ENCODE measurements around the gene GSTO1. TPM values are rescaled to one million over a fixed set of nuclear protein-coding genes. Genes with fewer than 3 reads are reported as not detected.

Gene GSTO1
- total and polyA plus RNA-seq, 2 experiments from 2014 or later = 143 to 387 TPM

GRCh38 chr10:104258209-104258608, 3.5 kb downstream of the GSTO1 start:
- Histone ChIP-seq H3K4me2 (ENCODE audit: unreplicated experiment) (no peak overlapping the region), H3K27ac (peak overlapping the region; percentile 96), H2AFZ (no peak overlapping the region), H3K36me3 (ENCODE audit: low read depth) (peaks cover 50% of the 10 kb centered on the region), H3K9me2 (ENCODE audit: insufficient read depth) (no peaks in the 10 kb centered on the region), H3K4me1 (ENCODE audit: insufficient read depth) (peaks cover 63% of the 10 kb centered on the region), H3K79me2 (ENCODE audit: insufficient read depth) (peaks cover 78% of the 10 kb centered on the region), H3K27me3 (replicated peaks; ENCODE audit: insufficient read depth) (no peaks in the 10 kb centered on the region), H3K9me3 (ENCODE audit: low read depth) (no peaks in the 10 kb centered on the region), H3F3A (ENCODE audit: insufficient read depth) (peaks cover 80% of the 10 kb centered on the region), H3K4me3 (peak overlapping the region; percentile 97; the same call in 1 of the 2 replicates), H4K20me1 (ENCODE audit: insufficient read depth) (no peaks in the 10 kb centered on the region; the same call in 1 of the 2 replicates), H3K9ac (no peak overlapping the region)
- in situ Hi-C loops (cut with MboI) = no loop called here
- 82 to 88% methylated on average over 3 of the region's 3 CpGs for WGBS, 2 experiments (ENCODE audit: low coverage in 1 of 2, low lambda C conversion rate in 2 of 2, missing lambda C conversion rate in 2 of 2)
- DNase-seq = no peak
- TF ChIP-seq EZH2phosphoT487 (IDR thresholded peaks at IDR 0.05; ENCODE audit: insufficient read depth, low read depth) = no peak
- TF ChIP-seq EZH2 (IDR thresholded peaks at IDR 0.05; ENCODE audit: insufficient read depth, poor library complexity, severe bottlenecking) = no peak

DNA sequence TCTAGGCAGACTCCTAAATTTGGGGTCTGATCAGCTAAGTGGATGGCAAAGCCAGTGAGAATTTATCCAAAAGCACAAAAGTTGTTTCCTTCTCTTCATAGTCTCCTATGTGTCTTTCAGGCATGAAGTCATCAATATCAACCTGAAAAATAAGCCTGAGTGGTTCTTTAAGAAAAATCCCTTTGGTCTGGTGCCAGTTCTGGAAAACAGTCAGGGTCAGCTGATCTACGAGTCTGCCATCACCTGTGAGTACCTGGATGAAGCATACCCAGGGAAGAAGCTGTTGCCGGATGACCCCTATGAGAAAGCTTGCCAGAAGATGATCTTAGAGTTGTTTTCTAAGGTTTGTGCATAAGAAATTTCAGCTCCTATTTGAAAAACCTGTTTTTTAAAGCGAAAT, 4.8 kb downstream of the GSTO1 start:
- H3K79me2 ChIP-seq (ENCODE audit: insufficient read depth) = peaks cover 86% of the 10 kb centered on the region
- H3K4me3 ChIP-seq = no peak overlapping the region
- peaks cover 87% of the 10 kb centered on the region for H3F3A ChIP-seq (ENCODE audit: insufficient read depth)
- peak overlapping the region; percentile 96 for H3K27ac ChIP-seq
- no peaks in the 10 kb centered on the region for H3K27me3 ChIP-seq (replicated peaks; ENCODE audit: insufficient read depth)
- H3K4me2 ChIP-seq (ENCODE audit: unreplicated experiment) = peak overlapping the region; percentile 47
- H4K20me1 ChIP-seq (ENCODE audit: insufficient read depth) = no peaks in the 10 kb centered on the region; the same call in 1 of the 2 replicates
- peaks cover 59% of the 10 kb centered on the region for H3K4me1 ChIP-seq (ENCODE audit: insufficient read depth)
- H3K36me3 ChIP-seq (ENCODE audit: low read depth) = peaks cover 62% of the 10 kb centered on the region
- H3K9me2 ChIP-seq (ENCODE audit: insufficient read depth) = no peaks in the 10 kb centered on the region
- no peak overlapping the region for H2AFZ ChIP-seq
- H3K9ac ChIP-seq = peak overlapping the region; percentile 40
- in situ Hi-C loops (cut with MboI) = no loop called here
- H3K9me3 ChIP-seq (ENCODE audit: low read depth) = no peaks in the 10 kb centered on the region
- WGBS, 2 experiments (ENCODE audit: low coverage in 1 of 2, low lambda C conversion rate in 2 of 2, missing lambda C conversion rate in 2 of 2) = 91 to 94% methylated on average over 3 of the region's 3 CpGs
- TF ChIP-seq EZH2phosphoT487 (IDR thresholded peaks at IDR 0.05; ENCODE audit: insufficient read depth, low read depth) = no peak
- no peak for TF ChIP-seq EZH2 (IDR thresholded peaks at IDR 0.05; ENCODE audit: insufficient read depth, poor library complexity, severe bottlenecking)
- no peak for DNase-seq

GRCh38 chr10:104259999-104260774, 5.5 kb downstream of the GSTO1 start:
- Histone ChIP-seq H2AFZ (no peak overlapping the region), H3K4me3 (peak overlapping the region; percentile 25; the same call in 1 of the 2 replicates), H3K9ac (peak overlapping the region; percentile 40), H3K79me2 (ENCODE audit: insufficient read depth) (peaks cover 85% of the 10 kb centered on the region), H3K4me1 (ENCODE audit: insufficient read depth) (peaks cover 59% of the 10 kb centered on the region), H3K27me3 (replicated peaks; ENCODE audit: insufficient read depth) (no peaks in the 10 kb centered on the region), H3K27ac (peak overlapping the region; percentile 96), H3F3A (ENCODE audit: insufficient read depth) (peaks cover 93% of the 10 kb centered on the region), H3K36me3 (ENCODE audit: low read depth) (peaks cover 69% of the 10 kb centered on the region), H3K4me2 (ENCODE audit: unreplicated experiment) (peak overlapping the region; percentile 47), H4K20me1 (ENCODE audit: insufficient read depth) (no peaks in the 10 kb centered on the region; the same call in 1 of the 2 replicates), H3K9me2 (ENCODE audit: insufficient read depth) (no peaks in the 10 kb centered on the region), H3K9me3 (ENCODE audit: low read depth) (no peaks in the 10 kb centered on the region)
- TF ChIP-seq EZH2 (IDR thresholded peaks at IDR 0.05; ENCODE audit: insufficient read depth, poor library complexity, severe bottlenecking) (no peak), EZH2phosphoT487 (IDR thresholded peaks at IDR 0.05; ENCODE audit: insufficient read depth, low read depth) (no peak)
- DNase-seq = peak; percentile 47
- WGBS, 2 experiments (ENCODE audit: low coverage in 1 of 2, low lambda C conversion rate in 2 of 2, missing lambda C conversion rate in 2 of 2) = 63 to 67% methylated on average over 6 of the region's 6 CpGs
- in situ Hi-C loops (cut with MboI) = no loop called here

GRCh38 chr10:104260775-104261115, 6.1 kb downstream of the GSTO1 start:
- DNase-seq = peak; percentile 87
- Histone ChIP-seq H3K27me3 (replicated peaks; ENCODE audit: insufficient read depth) (no peaks in the 10 kb centered on the region), H3K9me3 (ENCODE audit: low read depth) (no peaks in the 10 kb centered on the region), H3K79me2 (ENCODE audit: insufficient read depth) (peaks cover 84% of the 10 kb centered on the region), H3F3A (ENCODE audit: insufficient read depth) (peaks cover 93% of the 10 kb centered on the region), H4K20me1 (ENCODE audit: insufficient read depth) (no peaks in the 10 kb centered on the region; the same call in 1 of the 2 replicates), H3K9ac (peak overlapping the region; percentile 40), H2AFZ (no peak overlapping the region), H3K4me3 (peak overlapping the region; percentile 25; the same call in 1 of the 2 replicates), H3K4me2 (ENCODE audit: unreplicated experiment) (peak overlapping the region; percentile 47), H3K27ac (peak overlapping the region; percentile 96), H3K4me1 (ENCODE audit: insufficient read depth) (peaks cover 59% of the 10 kb centered on the region), H3K9me2 (ENCODE audit: insufficient read depth) (no peaks in the 10 kb centered on the region), H3K36me3 (ENCODE audit: low read depth) (peaks cover 75% of the 10 kb centered on the region)
- no peak for TF ChIP-seq EZH2 (IDR thresholded peaks at IDR 0.05; ENCODE audit: insufficient read depth, poor library complexity, severe bottlenecking)
- TF ChIP-seq EZH2phosphoT487 (IDR thresholded peaks at IDR 0.05; ENCODE audit: insufficient read depth, low read depth) = no peak
- WGBS, 2 experiments (ENCODE audit: low coverage in 1 of 2, low lambda C conversion rate in 2 of 2, missing lambda C conversion rate in 2 of 2) = 3% methylated on average over 3 of the region's 3 CpGs
- in situ Hi-C loops (cut with MboI) = no loop called here
